Measurements from ENCODE around the gene NSL1. TPM values are rescaled to one million over a fixed set of nuclear protein-coding genes. Genes with fewer than 3 reads are reported as not detected.

NSL1 gene, protein sequence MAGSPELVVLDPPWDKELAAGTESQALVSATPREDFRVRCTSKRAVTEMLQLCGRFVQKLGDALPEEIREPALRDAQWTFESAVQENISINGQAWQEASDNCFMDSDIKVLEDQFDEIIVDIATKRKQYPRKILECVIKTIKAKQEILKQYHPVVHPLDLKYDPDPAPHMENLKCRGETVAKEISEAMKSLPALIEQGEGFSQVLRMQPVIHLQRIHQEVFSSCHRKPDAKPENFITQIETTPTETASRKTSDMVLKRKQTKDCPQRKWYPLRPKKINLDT
- total RNA-seq (ENCODE audit: insufficient read depth, low replicate concordance), result 50.3 TPM

DNA sequence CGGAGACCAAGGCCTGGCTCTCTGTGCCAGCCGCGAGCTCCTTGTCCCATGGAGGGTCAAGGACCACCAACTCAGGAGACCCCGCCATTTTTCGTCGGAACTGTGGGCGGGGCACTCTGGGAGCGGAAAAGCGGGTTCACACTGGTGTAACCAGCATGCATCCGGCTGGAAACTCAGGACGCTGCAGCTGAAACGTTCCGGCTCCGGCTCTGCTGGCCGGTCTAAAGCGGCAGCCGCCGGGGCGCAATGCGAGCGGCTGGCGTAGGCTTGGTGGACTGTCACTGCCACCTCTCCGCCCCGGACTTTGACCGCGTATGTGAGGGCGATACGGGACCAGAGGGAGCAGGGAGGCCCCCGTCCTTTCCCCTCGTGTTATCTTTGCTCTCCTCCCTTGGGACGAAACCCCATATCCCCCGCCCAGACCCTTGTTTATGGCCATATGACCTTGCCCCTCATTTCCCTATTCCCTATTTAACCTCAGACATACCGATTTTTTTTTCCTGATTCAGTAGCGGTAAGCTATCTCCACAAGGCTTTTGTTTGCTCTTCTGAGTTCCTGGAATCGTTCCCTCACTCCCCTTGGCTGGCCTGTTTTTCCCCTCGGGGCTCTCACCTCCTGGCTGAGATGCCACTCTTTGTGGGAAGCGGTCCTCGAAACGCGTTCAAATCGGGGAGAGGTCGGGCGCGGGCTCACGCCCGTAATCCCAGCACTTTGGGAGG is at the start of gene NSL1, which contains the start of gene TATDN3:
Gene NSL1, minus strand, starts transcription at position 102 of the 720 bp plus-strand sequence. Its CDS starts 14 bp downstream, at position 88.
Gene TATDN3, plus strand, starts transcription at position 219 of the 720 bp plus-strand sequence. Its CDS starts 28 bp downstream, at position 247.
- peak; percentile 93 for DNase-seq (ENCODE audit: low spot score)

DNA sequence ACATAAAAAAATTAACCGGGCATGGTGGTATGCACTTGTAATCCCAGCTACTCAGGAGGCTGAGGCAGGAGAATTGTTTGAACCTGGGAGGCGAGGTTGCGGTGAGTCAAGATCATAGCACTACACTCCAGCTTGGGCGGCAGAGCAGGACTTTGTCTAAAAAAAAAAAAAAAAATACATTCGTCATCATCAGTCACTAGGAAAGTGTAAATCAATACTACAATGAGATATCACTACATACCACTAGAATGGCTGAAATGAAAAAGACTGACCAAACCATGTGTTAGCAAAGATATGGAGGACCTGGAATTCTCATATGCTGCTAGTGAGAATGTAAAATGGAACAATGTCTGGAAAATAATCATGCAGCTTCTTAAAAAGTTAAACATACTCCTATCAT is 46.6 kb upstream of the NSL1 start:
- DNase-seq (ENCODE audit: low spot score), result no peak

DNA sequence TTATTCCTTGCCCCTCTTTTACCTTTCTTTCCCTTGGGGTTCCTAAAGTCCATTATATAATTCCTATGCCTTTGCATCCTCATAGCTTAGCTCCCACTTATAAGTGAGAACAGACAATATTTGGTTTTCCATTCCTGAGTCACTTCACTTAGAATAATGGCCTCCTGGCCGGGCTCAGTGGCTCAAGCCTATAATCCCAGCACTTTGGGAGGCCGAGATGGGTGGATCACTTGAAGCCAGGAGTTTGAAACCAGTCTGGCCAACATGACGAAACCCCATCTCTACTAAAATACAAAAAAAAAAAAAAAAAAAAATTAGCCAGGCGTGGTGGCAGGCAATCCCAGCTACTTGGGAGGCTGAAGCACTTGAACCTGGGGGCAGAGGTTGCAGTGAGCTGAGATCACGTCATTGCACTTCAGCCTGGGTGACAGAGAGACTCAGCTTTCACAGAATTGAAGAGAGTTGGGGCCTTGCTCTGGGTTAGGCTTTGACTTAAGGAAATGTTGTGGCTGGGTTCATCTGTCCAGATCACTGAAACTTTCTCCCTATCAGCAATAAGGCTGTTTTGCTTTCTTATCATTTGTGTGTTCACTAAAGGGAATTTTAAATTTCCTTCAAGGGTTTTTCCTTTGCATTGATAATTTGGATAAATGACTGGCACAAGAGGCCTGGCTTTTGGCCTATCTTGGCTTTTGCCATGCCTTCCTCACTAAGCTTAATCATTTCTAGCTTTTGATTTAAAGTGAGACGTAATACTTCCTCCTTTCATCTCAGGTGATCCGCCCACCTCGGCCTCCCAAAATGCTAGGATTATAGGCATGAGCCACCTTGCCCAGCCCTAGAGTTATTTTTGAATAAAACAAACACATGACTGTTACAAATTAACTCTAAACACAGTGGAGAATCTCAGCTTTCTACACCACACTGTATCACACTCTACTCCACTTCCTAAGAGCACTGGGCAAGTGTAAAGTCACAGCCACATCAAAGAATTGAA is 41.9 kb upstream of the NSL1 start:
- peak; percentile 12 for DNase-seq (ENCODE audit: low spot score)

DNA sequence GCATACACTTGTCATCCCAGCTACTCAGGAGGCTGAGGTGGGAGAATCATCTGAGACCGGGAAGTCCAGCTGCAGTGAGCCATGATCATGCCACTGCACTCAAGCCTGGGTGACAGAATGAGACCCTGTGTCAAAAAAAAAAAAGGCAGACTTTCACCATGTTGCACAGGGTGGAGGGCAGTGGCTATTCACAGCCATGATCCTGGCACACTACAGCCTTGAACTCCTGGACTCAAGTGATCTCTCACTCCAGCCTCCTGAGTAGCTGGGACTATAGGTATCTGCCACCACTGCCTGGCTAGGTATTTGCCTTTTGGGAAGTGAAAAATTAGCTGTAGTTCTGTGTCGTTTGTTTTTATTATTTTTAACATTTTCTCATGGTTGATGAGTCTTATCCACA is 36.8 kb upstream of the NSL1 start:
- no peak for DNase-seq (ENCODE audit: low spot score)

DNA sequence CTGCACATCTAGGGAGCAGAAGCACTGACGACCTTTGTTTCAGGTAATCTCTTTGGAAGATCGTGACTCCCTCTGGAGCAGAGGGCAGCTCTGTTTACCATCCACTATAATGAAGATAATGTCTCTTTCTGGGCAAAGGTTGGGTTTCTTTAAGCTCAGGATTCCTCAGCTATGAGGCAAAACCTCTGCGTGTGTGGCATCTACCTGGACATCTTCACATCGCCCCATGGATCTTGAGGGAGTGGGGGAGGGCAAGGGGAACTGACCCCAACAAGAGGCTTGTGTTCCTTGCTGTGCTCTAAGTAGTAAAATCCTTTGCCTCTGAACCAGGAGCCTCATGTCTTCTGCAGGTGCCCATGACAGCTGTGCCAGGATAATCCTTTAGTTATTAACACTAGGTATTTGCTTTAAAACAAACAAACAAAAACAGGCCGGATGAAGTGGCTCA is 36.3 kb upstream of the NSL1 start:
- no peak for DNase-seq (ENCODE audit: low spot score)

DNA sequence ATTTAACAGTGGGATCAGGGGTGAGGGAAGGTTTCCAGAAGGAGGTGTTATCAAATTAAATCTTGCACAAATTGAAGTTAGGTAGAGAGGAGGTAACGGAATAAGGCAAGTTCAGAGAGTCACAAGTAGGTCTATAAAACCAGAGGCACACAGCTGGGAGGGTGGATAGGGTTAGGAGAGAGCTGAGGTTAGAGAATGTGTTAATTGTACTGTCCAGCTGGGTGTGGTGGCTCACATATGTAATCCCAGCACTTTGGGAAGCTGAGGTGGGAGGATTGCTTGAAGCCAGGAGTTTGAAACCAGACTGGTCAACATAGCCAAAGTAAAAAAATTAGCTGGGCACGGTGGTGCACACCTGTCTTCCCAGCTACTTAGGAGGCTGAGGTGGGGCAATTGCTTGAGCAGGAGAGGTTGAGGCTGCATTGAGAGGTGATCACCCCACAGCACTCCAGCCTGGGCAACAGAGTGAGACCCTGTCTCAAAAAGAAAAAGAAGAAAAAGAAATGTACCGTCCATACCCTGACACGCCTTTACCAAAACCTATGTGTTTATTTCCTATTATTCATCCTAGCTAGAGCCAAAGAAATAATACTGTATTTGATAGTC is 35.7 kb upstream of the NSL1 start:
- DNase-seq (ENCODE audit: low spot score), result no peak

DNA sequence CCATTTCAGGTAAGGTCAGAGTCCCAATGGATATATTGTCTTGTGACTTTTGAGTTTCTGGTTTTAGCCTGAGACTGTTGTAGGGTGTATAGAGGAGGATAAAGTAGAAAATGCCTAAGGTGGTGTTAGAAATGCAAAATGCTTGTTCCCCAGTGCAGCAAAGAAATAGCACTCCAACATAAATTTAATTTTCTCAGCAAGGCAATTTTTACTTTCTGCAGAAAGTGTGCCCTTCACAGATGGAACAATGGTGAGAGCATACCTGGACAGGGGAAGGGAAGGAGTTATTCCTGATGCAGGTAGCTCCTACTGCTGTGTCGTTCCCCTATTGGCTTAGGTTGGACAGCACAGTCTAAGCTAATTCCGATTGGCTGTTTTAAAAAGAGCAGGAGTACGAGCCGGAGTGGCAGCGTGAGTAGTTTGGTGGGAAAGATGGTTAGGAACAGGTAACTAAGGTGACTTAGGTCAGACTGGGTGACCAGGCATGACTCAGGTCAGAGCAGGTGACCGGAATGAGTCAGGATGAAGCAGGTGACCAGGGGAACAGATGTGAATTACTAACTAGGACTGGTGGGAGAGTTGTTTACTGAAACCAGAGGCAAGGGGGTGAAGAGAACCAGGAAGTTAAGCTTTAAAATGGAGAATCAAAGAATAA is 34.3 kb upstream of the NSL1 start:
- DNase-seq (ENCODE audit: low spot score), result no peak

DNA sequence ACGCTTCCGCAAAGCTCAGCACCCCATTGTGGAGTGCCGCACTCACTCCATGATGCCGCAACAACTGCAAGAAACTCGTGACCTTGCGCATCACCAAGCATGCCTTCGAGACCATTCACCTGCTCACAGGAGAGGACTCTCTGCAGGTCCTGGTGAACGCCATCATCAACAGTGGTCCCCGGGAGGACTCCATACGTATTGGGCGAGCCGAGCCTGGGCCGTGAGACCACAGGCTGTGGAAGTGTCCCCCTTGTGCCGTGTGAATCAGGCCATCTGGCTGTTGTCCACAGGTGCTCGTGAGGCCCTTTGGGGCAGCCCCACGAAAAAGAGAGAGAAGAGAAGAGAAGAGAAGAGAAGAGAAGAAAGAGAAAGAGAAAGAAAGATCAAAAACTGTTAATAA is 32.6 kb upstream of the NSL1 start:
- DNase-seq (ENCODE audit: low spot score), result no peak

DNA sequence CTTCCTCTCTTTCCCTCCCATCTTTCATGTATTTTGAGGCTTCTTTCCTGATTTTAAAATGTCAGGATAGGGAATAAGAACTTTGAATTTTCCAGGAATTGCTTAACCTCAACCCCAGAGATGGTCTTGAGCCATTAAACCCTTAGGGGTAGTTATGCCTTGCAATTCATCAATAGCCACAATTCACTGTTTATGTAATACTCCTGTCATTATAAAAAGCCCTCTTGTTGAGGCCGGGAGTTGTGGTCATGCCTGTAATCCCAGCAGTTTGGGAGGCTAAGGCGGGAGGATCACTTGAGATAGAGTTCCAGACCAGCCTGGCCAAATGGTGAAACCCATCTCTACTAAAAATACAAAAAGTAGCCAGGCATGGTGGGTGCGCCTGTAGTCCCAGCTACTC is 31.4 kb upstream of the NSL1 start:
- no peak for DNase-seq (ENCODE audit: low spot score)

DNA sequence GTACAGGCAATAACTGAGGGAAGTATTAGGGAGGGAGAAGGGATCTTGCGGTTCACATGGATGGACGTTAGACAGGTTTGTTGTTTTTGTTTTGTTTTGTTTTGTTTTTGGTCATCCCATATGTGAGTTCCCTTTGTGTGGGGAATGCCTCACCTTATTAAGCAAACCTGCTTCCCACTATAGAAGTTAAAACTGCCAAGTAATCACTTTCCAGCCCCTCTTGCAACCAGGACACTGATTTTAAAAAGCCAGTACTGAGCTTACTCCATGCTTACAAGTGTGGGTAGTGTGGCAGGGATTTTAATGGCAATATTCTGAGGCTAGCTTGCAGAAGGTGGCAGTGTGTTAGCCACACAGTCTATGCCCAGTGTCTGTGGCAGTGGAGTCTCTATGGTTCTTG is 29.4 kb upstream of the NSL1 start:
- no peak for DNase-seq (ENCODE audit: low spot score)

DNA sequence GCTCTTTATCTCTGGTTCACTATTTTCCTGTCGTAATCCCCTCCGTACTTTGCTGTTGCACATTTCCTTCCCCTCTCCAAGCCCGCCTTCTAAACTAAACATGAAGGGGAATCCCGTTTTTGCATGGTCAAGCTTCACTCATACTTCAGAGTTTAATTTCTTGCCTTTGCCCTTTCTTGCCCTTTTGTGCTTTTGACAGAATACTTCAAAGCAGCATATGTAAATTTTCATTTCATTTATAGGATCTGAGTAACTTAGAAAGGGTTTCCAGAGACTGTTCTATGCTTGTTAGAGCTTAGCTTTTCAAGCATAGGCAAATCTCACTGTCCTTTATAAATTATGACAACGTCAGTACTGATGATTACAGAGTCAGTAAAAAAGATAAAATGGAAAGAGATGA is 28.1 kb upstream of the NSL1 start:
- peak; percentile 84 for DNase-seq (ENCODE audit: low spot score)

DNA sequence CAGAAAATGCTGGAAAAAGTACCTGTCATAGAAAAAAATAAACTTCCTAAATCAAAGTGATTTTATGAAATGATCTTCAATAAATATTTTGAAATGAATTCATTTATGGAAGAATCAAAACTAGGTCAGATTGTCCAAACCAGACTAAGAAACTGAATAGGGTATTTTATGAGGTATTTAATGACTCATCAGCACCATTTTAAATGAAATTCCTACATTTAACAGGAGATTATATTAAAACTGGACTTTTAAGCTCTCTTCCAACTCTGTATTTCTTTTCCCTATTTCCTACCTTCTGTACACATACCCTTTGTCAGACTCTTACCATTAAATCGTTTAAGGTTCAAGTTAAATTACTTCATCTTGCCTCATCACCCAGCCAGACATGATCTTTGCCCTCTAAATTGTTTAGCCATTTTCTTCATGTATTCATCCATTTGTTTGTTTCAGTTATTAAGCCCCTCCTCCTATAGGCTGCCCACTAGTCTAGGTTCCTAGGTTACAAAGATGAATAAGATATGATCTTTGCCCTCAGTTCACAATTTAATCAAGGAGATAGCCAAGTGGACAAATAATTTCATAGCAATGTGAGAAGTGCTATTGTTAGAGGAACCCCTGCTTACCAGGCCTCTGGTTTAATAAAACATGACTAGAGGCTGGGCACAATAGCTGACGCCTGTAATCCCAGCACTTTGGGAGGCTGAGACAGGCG is 25.1 kb upstream of the NSL1 start:
- DNase-seq (ENCODE audit: low spot score), result no peak

DNA sequence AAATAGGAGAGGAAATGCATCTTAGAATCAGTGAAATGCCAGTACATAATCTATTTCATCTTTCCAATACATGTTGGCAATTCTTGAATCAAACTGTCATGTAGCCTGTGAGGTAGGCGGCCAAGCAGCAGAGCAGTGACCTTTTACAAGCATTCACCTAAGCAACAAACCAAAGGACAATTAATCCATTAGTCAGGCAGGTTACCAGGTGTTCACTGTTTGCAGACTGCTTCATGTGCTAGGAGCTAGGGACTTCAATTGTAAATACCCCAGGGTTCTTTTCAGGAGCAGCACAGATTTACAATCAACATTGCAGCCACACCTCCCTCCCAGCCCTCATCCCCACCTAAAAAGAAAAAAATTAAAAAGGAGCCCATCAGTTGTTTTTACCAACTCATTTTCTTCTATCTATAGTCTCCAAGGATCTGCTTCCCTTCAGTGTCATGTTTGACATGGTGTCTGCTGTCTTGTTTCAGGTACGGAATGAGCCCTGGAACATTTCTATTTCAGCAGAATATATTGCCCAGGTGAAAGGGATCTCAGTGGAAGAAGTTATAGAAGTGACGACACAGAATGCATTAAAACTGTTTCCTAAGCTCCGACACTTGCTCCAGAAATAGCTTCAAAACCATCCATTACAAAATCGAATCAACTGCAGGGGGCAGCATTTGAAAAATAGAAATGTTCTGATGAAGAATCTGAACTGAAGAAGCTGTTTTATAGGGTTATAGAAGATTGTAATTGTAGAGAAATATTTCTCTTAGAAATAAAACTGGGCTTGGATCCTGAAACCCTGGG is 23.2 kb upstream of the NSL1 start:
- peak; percentile 79 for DNase-seq (ENCODE audit: low spot score)

DNA sequence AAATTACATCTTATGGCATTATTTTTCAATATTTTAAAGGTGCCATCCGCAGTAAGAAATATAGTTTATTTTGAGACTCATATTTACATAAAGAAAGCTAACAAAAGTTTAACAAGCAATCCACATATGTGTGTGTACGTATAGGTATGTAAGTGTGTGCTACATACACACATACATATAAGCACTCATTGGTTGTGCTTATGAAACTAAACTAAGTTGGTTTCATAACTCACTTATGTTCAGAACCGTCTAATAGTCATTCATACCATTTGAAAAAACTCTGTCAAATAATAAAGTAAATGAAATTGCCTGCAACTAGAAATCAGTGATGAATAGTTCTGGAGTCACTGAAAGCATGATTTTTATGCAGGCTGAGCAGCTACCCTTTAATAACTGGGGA is 14.2 kb upstream of the NSL1 start:
- no peak for DNase-seq (ENCODE audit: low spot score)

DNA sequence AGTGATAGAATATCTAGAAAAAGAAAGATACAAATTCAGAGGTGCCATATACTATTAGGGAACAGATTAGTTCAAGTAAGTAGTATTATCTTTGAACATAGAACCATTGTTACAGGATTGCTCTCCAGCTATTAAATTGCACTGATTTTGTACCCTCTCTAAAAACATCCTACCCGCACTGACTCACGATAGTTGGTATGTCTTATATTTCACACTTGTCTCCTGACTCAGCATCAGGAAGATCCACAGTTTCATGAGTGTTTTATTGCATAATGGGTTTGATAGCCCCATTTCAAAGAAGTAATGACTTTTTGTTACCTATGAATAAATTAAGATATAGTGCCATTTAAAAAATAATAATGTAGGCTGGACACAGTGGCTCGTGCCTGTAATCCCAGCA is 6.1 kb upstream of the NSL1 start:
- DNase-seq (ENCODE audit: low spot score), result no peak

DNA sequence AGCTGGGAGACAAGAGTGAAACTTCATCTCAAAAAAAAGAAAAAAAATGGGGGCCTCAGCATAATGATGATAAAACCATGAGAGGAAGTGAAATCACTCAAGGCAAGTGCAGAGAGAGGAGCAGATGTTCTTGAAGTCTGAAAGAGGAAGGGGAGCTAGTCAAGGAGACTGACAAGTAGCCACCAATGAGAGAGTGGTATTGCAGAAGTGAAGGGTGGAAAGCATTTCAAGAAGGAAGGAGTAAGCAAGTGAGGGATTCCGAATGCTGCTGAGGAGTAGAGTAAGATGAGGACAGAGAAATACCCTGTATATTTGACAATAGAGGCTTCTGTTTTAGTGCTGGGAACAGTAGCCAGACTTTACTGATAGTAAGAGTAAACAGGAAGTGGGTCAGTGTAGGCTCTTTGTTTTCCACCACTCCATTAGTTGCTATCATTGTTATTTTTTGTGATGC is 3.0 kb upstream of the NSL1 start:
- DNase-seq (ENCODE audit: low spot score), result peak; percentile 23

DNA sequence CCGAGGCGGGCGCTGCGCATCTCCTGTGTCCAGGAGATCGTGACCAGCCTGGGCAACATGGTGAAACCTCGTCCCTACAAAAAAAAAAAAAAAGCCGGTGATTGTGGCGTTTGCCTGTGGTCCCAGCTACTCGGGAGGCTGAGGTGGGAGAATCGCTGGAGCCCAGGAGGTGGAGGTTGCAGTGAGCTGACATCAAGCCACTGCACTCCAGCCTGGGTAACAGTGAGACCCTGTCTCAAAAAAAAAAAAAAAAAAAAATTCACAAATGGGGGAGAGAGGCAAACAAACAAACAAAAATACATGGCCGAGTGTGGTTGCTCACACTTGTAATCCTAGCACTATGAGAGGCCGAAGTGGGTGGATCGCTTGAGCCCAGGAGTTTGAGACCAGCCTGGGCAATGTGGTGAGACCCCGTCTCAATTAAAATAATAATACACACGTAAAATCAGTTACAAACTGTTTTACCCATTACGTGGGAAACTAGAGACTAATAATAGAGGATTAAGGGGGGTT is 875 bp upstream of the NSL1 start:
- no peak for DNase-seq (ENCODE audit: low spot score)

DNA sequence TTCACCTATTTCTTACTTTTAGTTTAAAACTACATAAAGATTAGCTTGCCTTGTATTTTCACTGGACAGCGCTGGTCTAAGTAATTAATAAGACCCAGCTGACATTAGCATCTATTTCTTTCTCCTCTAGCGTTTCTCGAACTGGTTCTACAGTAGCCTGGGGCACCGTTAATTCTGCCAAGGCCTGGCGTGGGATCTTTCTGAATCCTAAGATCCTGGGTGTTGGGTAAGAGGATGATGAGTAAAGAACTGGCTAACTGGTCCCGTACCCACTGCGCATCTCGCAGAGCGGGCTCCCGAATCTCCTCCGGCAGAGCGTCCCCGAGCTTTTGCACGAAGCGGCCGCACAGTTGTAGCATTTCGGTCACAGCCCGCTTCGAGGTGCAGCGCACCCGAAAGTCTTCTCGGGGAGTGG is 309 bp downstream of the NSL1 start:
- DNase-seq (ENCODE audit: low spot score), result no peak

DNA sequence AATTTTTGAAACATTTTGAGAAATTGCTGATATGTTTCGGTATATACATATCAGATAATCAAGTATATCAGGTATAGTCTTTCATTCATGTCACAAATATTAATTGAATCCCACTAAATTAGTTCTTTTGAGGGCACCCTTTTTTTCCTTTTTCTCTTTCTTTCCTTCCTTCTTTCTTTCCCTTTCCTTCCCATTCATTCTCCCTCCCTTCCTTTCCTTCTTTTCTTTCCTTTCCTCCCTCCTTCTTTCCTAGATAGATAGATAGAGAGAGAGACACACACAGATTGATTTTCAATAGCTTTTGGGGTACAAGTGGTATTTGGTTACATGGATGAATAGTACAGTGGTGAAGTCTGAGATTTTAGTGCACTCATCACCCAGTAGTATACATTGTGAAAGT is 5.7 kb downstream of the NSL1 start:
- no peak for DNase-seq (ENCODE audit: low spot score)
